GM19452 (cell line): Measurements from ENCODE around the gene SLC24A3.

ENCODE experiments used
- ATAC-seq: cut with Tn5 transposase; IDR thresholded peaks from one replicate; pipeline ENCODE4 v1.9.1; 2021; ENCODE audit not compliant: unreplicated experiment

SLC24A3 gene

DNA sequence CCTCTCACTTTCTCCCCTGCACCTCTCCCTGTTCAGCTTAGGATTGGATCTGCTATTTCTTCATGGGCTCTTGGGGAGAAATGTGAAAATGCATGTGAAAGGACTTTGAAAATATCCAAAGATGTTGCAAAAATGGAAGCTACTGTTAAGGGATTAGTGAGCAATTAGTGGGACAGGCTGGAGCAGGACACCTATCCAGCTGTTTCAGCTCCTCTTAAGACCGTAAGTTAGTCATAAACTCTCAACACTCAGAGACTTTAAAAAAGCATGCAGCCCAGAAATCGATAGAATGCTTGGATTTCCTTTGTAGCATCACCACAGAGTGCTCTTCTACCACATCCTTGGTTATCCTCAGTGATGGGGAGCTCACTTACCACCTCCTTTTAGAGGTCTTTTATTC, 88.7 kb downstream of the SLC24A3 start:
- no peak for ATAC-seq

DNA sequence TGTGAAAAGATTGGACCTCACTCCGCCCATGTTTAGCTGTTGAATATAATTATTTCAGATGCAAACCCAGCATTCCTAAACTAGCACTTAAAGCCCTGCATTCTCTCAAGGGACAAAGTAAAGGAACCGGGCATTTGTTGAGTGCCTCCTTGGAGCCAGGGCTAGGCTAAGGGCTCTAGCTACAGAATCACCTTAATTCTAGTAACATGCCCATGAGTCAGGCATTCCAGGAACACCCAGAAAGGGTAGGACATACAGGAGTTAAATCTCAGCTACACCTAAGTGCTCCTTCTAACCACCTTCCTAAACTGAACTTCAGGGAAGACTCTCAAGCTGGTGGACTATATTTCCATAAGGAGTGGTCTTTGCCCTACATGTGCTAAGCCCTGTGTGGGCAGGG, 89.4 kb downstream of the SLC24A3 start:
- no peak for ATAC-seq

GRCh38 chr20:19302714-19303113, 90.3 kb downstream of the SLC24A3 start:
- no peak for ATAC-seq

DNA sequence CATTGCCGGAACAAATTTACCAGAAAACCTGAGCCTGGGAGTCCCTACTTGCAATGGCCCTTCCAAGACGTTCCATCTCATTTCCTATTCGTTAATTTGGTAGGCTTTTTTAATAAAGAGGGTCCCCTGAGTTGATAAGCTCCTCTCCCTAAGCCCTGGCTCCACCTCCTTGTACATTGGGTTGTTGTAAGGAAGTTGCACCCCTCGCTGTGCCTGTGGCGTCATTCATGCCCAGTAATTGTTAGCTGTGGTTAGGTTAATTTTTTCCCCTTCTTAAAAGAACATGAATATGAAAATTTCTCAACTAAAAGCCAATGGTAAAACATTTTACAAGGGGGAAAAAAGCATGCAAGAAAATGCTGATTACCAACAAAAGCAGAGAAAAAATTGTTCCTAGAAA, 91.9 kb downstream of the SLC24A3 start:
- ATAC-seq: no peak

GRCh38 chr20:19304886-19305415, 92.5 kb downstream of the SLC24A3 start:
- ATAC-seq: no peak

DNA sequence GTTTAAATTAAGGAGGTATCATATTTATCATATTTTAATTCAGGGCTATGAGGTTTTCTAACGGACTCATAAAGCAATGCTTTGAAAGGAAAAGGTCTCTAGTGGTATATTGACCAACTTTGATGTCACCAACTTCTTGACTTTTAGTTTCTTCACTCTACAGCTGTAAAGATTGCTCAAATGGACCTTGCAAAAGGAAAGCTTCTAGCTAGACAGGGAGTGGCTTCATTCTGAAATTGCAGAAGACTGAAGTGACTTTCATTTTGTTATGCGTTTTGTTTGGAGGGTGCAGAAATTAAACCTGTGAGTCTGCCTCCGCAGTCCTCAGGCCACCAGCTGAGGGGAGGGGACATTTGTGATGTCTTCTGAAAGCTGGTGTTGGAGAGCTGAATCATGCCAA, 95.7 kb downstream of the SLC24A3 start:
- ATAC-seq: no peak

DNA sequence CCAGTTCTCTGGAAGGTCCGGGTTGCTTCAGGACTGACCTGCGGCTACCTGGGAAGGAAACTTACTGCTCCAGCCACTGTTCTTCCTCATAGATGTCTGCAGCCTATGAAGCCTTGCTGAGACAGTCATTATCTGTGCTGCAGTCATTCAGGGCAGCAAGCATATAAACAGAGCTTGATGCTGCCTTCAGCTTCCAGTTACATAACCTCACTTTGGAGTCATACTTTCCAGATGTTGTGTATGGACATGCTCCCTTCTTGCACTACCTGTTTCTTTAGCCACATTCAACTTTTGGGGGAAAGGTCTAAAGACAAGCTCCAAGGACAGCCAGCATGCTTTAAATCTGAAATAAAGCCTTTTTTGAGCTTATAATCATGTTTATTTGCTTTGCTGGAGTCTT, 98.1 kb downstream of the SLC24A3 start:
- no peak for ATAC-seq

GRCh38 chr20:19313342-19314069, 101.1 kb downstream of the SLC24A3 start:
- ATAC-seq: no peak

DNA sequence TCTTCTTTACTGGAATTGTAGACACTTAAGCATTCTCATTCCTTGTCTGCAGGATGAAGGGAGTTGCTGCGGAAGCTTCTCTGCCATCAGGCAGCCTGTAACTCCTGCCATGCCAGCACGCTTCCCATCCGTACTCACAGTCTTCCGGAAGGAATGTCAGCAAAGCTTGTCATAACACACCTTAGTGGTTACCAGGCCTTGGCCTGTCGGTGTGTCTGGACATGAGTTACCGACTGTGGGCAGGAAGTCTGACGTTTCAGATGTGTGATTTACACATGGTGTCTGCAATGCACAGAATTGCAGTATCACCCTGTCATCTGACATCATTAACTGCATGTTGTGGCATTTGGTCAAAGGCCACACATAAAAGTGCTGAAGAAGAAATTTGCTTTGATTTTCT, 102.2 kb downstream of the SLC24A3 start:
- ATAC-seq: no peak

GRCh38 chr20:19317237-19318069, 105.0 kb downstream of the SLC24A3 start:
- peak; percentile 85 for ATAC-seq

DNA sequence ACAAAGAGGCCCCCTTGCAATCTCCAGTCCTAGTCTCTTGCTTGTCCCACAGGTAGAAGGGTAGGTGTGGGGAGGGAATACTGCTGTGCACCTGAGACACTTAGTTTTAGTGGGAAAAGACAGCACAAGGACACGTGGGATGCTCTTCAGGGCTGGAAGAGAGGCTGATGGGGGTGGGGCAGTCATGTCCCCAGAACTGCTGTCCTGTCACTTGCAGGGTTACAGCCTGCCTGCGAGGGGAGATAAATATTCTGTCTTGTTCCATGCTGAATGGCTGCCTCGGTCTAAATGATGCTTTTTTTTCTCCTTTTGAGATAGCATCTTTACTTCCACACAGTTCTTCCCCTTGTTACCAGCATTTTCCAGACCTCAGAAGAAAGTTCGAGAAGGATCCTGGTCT, 106.2 kb downstream of the SLC24A3 start:
- no peak for ATAC-seq

DNA sequence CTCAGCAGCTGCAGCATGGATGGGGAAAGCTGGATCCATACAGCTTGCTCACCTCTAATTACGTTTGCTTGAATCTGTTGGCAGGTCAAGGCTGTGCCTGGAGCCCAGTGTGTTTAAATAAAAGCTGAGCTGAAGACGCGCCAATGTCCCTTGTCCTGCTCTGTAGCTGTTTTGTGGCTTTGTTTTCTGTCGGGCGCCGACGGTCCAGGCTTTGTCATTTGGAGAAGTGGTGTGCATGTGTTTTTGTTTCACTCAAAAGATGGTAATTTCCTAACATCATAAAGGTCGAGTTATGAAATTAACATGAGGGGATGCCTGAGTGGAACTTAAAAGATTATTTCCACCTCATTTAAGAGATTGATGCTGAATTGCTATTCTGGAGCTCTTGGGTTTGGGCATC, 107.6 kb downstream of the SLC24A3 start:
- no peak for ATAC-seq

DNA sequence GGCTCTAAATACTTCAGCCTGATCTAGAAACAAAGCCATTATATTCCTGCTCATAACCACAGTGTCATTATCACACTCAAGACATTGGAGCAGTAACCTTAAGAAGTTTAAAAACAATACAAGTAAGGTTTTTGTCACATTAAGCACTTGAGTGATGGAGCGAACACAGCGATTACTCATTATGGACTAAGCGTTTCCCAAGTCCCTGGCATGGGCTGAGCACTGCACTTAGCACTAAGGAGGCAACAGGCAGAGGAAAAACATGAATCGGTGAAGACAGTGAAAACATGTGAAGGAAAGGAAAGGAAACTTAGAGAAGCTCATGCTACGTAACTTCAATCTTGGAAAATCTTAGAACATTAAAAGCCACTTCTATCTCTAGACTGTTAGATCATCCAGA, 108.7 kb downstream of the SLC24A3 start:
- ATAC-seq: no peak

DNA sequence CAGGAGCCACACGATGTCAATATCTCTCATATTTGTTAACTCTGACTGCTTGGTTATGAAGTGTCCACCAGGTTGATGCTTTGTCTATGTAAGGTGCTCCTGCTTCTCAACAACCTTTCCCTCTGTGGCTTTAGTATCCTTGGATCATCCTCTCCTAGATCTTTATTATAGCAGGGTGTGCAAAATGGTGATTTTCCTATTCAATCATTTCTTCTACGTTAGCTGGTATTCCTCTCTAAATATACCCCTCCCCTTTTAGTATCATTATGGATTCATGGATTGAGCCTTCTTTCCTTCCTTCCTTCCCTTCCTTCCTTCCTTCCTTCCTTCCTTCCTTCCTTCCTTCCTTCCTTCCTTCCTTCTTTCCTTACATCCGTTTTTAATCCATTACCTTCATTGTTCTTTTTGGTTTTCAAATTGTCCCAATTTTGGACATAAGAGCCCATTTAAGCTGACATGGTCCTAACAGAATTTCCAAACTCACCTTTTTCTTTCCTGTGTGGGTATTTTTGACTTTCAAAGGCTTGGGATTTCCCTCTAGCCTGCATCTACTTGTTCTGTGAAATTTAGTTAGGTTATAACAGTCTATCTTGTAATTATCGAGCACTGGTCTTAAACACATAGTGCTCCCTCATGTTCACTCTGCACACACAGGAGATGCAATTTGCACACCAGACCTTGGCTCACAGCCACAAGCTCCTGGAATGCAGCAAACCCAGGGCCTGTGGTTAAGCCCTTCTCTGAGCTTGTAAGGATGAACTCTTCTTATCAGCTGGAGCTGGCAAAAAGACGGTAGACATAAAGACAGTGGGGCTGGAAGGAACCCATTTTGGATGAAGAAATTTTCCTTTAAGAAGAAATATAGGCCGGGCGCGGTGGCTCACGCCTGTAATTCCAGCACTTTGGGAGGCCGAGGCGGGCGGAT, 109.9 kb downstream of the SLC24A3 start:
- no peak for ATAC-seq

- no peak for ATAC-seq
Observed at GRCh38 chr20:19327401-19327800, 115.0 kb downstream of the SLC24A3 start.

- ATAC-seq: no peak
Observed at GRCh38 chr20:19328676-19329075, 116.2 kb downstream of the SLC24A3 start.

GRCh38 chr20:19330038-19330437, 117.6 kb downstream of the SLC24A3 start:
- ATAC-seq: no peak

DNA sequence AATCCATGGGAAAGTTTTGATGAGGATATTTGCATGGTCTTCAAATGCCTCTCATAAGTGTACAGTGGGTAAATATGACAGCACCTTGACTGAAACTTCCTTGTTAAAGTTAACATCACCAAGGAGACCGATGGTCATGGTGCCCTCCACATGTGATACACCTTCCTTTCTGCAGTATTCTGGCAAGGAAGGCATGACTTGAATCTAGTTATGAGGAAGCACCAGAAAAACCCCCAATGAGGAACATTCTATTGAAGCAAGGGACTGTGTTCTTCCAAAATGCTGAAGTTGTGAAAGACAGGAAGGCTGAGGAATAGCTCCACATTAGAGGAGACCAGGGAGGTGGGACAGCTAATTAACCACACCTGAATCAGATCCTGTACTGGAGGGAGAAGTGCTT, 118.3 kb downstream of the SLC24A3 start:
- no peak for ATAC-seq

DNA sequence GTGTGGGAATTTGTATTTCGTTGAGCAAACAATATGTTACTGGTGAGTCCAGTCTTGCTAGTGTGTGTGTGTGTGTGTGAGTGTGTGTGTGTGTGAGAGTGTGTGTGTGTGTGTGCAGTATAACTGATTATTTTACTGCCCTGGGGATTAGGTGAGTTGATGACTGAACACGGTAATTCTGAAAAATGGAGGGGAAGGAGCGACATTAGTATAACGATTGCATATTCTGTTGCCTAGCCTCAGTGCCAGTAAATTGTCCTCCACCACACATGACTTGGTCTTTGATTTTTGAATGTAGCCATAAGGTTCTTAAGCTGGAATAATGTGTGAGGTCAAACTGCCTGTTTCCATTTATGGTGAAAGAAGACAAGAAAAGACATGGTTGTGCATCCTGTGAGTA, 121.1 kb downstream of the SLC24A3 start:
- no peak for ATAC-seq

DNA sequence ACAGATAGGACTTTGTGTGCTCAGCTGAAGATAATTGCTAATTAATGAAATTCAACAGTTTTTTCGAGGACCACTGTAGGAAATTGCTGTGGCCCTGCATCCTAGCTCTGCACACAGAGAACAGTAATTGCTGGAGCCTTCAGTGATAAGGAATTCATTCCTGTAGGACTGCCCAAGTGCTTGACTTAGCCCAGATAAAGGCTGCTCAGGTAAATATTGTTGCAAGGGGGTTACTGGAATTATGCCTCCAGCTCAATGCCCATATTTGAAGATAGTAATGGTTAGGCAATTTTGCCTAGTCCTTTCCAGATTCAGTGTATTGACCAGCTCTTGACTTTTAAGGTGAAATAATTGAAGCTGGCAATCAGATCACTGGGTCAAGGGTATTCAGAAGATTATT, 122.9 kb downstream of the SLC24A3 start:
- no peak for ATAC-seq

- ATAC-seq: no peak
Observed at GRCh38 chr20:19335916-19336315, 123.5 kb downstream of the SLC24A3 start.
